Motor neuron (in vitro differentiated cells): ENCODE results near the gene MIR17HG. TPM values are rescaled to one million over a fixed set of nuclear protein-coding genes. Genes with fewer than 3 reads are reported as not detected.

Experiments used
- ATAC-seq, 8 experiments: fragments of 200-7000 bp; cut with Tn5 transposase; replicated peaks in 6 of 8; 2 replicates each; pipeline ENCODE4 v1.8.0; 2021; ENCODE audit warnings: mild to moderate bottlenecking in 8 of 8, moderate library complexity in 8 of 8
- H3K27ac ChIP-seq, 2 donors: fragments of 250-450 bp; sonication (Bioruptor Pico); 2 replicates each; pipeline ENCODE4 v1.9.0; 2021; ENCODE audit warnings: antibody characterized with exemption in 2 of 2, mild to moderate bottlenecking in 2 of 2, moderate library complexity in 1 of 2
- H3K4me1 ChIP-seq, 2 donors: fragments of 250-450 bp; sonication (Bioruptor Pico); replicated peaks in 1 of 2; 2 replicates each; pipeline ENCODE4 v1.6.1; 2021; ENCODE audit warnings: antibody characterized with exemption in 2 of 2, mild to moderate bottlenecking in 2 of 2, moderate library complexity in 1 of 2
- H3K4me3 ChIP-seq, 5 donors: fragments of 250-450 bp; sonication (Bioruptor Pico); 2 replicates each; pipeline ENCODE4 v1.9.0; 2021; ENCODE audit warnings: antibody characterized with exemption in 5 of 5, mild to moderate bottlenecking in 5 of 5, moderate library complexity in 4 of 5
- WGBS, 10 experiments: fragments of 450-650 bp; shearing (Covaris generic); methylation state at CpG; one replicate each; pipeline ENCODE4 v1.0.0; 2022; 5-methylcytosine and 5-hydroxymethylcytosine counted together
- in situ Hi-C, 9 experiments: fragments of 400-800 bp; cut with MboI; loops; one replicate each; pipeline ENCODE4 v1.15.0; 2021; ENCODE audit warnings: low sequenced_read_pairs in 9 of 9, low pct_unique_long_range_greater_than_20kb in 2 of 9; ENCODE audit not compliant: unreplicated experiment in 9 of 9
- total RNA-seq, 8 experiments: library from RNA; unstranded; fragments of 300-600 nt; gene quantifications; 2 replicates each; pipeline versions ENCODE4 v1.2.3 to v1.2.4, GENCODE V29; 2022

MIR17HG gene
- 10 to 100 TPM in 3 of 8 experiments, 1 to 10 TPM in 5; 6.0 to 26.3 (median 9.2) TPM for total RNA-seq

GRCh38 chr13:91347202-91347995, at the start of gene MIR17HG:
TSS of gene MIR17HG (plus strand) at chr13:91347687.
- ATAC-seq, result peak; percentile 60 to 82 (median 76)
- in situ Hi-C loops, result no loop called here
- H3K4me3 ChIP-seq, result peak within 1 kb of the TSS; percentile 73 to 99 (median 83)
- peak within 1 kb of the TSS; percentile 93 to 97 for H3K27ac ChIP-seq
- WGBS, 10 experiments, result 0% methylated on average over 2 to 11 of the region's 103 CpGs; no CpG with 5 or more reads in 6 of the 10 experiments
- H3K4me1 ChIP-seq, result peaks cover 12 to 17% of the 10 kb centered on the region in 2 donors

DNA sequence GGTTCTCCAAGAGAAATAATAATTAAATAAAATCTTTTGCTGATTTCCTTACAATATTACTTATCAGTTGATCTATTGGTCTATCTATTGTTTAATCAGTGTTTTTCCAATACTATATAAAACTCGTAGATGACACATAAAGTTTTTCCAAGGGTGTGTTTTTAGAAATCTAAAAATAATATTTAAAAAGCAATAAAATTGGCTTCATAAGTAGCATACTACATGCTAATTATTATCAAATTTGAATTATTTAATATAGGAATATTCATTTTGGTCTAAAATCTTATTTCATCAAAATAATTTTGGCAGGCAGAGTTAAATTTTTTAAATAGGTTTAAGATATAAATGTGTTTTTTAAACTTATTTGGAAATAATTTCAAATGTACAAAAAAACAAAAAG, 49.4 kb upstream of the MIR17HG start:
- H3K4me3 ChIP-seq, result no peak overlapping the region
- in situ Hi-C loops, result loop anchor here in 1 of 9 experiments (25.0 kb wide), 1 partner anchor 111 kb away; no protein-coding TSS in a partner anchor
- WGBS, 10 experiments, result 0 to 100% (median 40%) methylated on average over 1 of the region's 1 CpG; no CpG with 5 or more reads in 2 of the 10 experiments
- H3K27ac ChIP-seq, result no peak overlapping the region
- ATAC-seq, result no peak
- H3K4me1 ChIP-seq, result no peaks in the 10 kb centered on the region

GRCh38 chr13:91302111-91302510, 45.4 kb upstream of the MIR17HG start:
- WGBS, 10 experiments, result 0 to 100% (median 91%) methylated on average over 1 of the region's 1 CpG; no CpG with 5 or more reads in 1 of the 10 experiments
- no peak overlapping the region for H3K27ac ChIP-seq
- H3K4me3 ChIP-seq, result no peak overlapping the region
- in situ Hi-C loops, result no loop called here
- H3K4me1 ChIP-seq, result no peaks in the 10 kb centered on the region
- ATAC-seq, result no peak

- Histone ChIP-seq H3K4me3 (no peak overlapping the region), H3K4me1 (no peaks in the 10 kb centered on the region), H3K27ac (no peak overlapping the region)
- ATAC-seq, result no peak
- in situ Hi-C loops, result no loop called here
- 0 to 100% (median 69%) methylated on average over 1 to 5 of the region's 5 CpGs; no CpG with 5 or more reads in 2 of the 10 experiments for WGBS, 10 experiments
Observed at GRCh38 chr13:91303031-91303430, 44.5 kb upstream of the MIR17HG start.

- no peak for ATAC-seq
- Histone ChIP-seq H3K4me3 (no peak overlapping the region), H3K4me1 (no peaks in the 10 kb centered on the region), H3K27ac (no peak overlapping the region)
- in situ Hi-C loops, result no loop called here
- 0 to 100% (median 60%) methylated on average over 1 to 2 of the region's 2 CpGs for WGBS, 10 experiments
Observed at GRCh38 chr13:91304741-91305140, 42.7 kb upstream of the MIR17HG start.

DNA sequence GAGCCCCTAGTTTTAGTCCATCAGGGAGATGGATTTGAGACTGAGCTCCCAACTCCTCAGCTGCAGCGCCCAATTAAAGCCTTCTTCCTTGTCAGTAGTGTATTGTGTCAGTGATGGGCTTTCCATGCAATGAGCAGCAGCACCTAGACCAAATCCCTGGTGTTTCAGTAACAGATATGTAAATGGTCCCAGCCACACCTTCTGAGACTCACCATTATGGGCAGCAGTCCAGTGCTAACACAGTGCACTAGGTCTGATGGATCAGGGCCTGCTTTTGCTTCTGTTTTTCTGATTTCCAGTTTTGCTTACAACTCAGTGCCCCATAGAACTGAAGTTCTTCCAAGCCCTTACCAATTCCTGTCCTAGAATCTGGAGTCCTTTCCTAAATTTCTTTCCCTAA, 41.8 kb upstream of the MIR17HG start:
- in situ Hi-C loops, result no loop called here
- no peak overlapping the region for H3K27ac ChIP-seq
- 44 to 100% (median 80%) methylated on average over 1 of the region's 1 CpG; no CpG with 5 or more reads in 6 of the 10 experiments for WGBS, 10 experiments
- H3K4me1 ChIP-seq, result no peaks in the 10 kb centered on the region
- peak in 2 of 8 experiments; percentile 43 to 64 for ATAC-seq
- no peak overlapping the region for H3K4me3 ChIP-seq

GRCh38 chr13:91307887-91308286, 39.6 kb upstream of the MIR17HG start:
- in situ Hi-C loops, result no loop called here
- H3K4me3 ChIP-seq, result no peak overlapping the region
- 0 to 100% (median 76%) methylated on average over 1 to 2 of the region's 2 CpGs for WGBS, 10 experiments

DNA sequence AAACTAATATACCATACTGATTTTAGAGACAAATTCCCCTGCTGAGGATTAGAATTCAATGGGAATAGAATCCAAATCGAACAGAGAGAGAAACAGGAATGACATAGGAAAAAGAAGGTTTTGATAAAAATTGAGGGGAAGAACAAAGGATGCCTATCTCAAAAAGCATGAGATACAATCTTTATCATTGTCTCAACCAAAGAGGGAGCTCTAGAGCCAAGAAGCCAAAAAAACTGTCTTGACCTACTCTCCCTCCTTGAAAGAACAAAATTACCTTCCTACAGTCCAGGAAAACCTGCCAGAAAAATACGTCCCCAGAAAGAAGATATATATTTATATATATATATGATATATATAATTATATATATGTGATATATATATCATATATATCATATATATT, 39.2 kb upstream of the MIR17HG start:
- H3K4me1 ChIP-seq, result no peaks in the 10 kb centered on the region
- H3K27ac ChIP-seq, result no peak overlapping the region
- no peak overlapping the region for H3K4me3 ChIP-seq
- 0 to 91% (median 30%) methylated on average over 1 to 2 of the region's 2 CpGs; no CpG with 5 or more reads in 1 of the 10 experiments for WGBS, 10 experiments
- in situ Hi-C loops, result no loop called here
- ATAC-seq, result peak in 1 of 8 experiments; percentile 45

More at GRCh38 chr13:91307887-91308286, 39.6 kb upstream of the MIR17HG start:
- ATAC-seq, result no peak
- no peak overlapping the region for H3K27ac ChIP-seq
- H3K4me1 ChIP-seq, result no peaks in the 10 kb centered on the region

DNA sequence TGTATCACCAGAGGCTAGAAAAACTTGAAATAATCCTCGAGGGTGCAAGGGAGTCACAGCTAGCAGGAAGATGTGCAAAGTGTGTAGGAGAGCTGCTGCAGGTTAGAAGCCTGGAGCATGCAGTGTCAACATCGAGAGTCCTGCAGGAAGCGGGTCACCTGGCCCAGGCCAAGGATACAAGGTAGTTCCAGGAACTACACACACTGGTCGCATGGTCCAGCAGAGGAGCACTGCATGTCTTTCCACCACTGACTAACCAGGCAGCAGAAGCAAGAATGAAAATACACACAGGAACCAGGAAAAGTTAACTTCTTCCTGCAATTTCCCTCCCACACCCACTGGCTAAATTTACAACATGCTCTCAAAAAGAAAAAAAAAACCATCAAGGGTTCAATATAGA, 36.0 kb upstream of the MIR17HG start:
- in situ Hi-C loops, result no loop called here
- no peak for ATAC-seq
- WGBS, 10 experiments, result 33 to 93% (median 80%) methylated on average over 1 to 4 of the region's 4 CpGs; no CpG with 5 or more reads in 2 of the 10 experiments
- H3K4me1 ChIP-seq, result no peaks in the 10 kb centered on the region
- H3K4me3 ChIP-seq, result no peak overlapping the region
- H3K27ac ChIP-seq, result no peak overlapping the region

GRCh38 chr13:91312324-91312723, 35.2 kb upstream of the MIR17HG start:
- 6 to 84% (median 50%) methylated on average over 1 to 3 of the region's 3 CpGs; no CpG with 5 or more reads in 2 of the 10 experiments for WGBS, 10 experiments
- Histone ChIP-seq H3K4me1 (no peaks in the 10 kb centered on the region), H3K4me3 (no peak overlapping the region), H3K27ac (peak overlapping the region in 1 of 2 donors; percentile 17)
- in situ Hi-C loops, result no loop called here
- no peak for ATAC-seq

GRCh38 chr13:91313103-91313502, 34.4 kb upstream of the MIR17HG start:
- H3K27ac ChIP-seq, result no peak overlapping the region
- H3K4me1 ChIP-seq, result no peaks in the 10 kb centered on the region
- ATAC-seq, result peak in 3 of 8 experiments; percentile 55 to 78 (median 58)
- 3 to 80% (median 34%) methylated on average over 2 to 5 of the region's 5 CpGs for WGBS, 10 experiments
- no peak overlapping the region for H3K4me3 ChIP-seq
- in situ Hi-C loops, result no loop called here

GRCh38 chr13:91313581-91313980, 33.9 kb upstream of the MIR17HG start:
- in situ Hi-C loops, result no loop called here
- Histone ChIP-seq H3K4me3 (no peak overlapping the region), H3K4me1 (no peaks in the 10 kb centered on the region), H3K27ac (no peak overlapping the region)
- ATAC-seq, result no peak
- WGBS, 10 experiments, result 0 to 100% (median 83%) methylated on average over 2 to 4 of the region's 4 CpGs; no CpG with 5 or more reads in 1 of the 10 experiments

DNA sequence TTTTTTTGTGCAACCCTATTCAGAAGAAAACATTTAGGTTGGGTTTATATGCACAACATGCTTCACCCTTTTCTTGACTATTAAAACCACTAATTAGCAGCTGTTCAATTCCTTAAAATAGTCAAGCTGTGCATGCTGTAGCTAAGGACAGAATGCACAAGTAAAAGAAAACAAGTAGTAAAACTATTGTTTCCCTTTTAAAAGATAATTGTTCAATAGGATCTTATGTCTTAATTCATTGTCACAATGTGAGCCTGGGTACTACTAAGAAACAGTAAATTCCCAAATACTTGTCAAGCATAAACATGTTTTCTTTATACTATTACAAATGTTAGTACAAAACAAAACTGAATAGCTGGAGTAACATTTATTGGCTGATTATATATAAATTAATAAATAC, 32.6 kb upstream of the MIR17HG start:
- Histone ChIP-seq H3K4me3 (no peak overlapping the region), H3K4me1 (no peaks in the 10 kb centered on the region), H3K27ac (no peak overlapping the region)
- ATAC-seq, result no peak
- in situ Hi-C loops, result no loop called here
